Suppressor macrophage treated with lipopolysaccharide for 1 hour (primary cell): ENCODE results near the gene WFIKKN2.
A peak's percentile ranks its signal among the peaks of the same experiment; 100 is the strongest.

Experiments used
- DNase-seq, 3 donors: peaks; one replicate each; pipeline ENCODE4 v3.0.0-alpha.2; 2020 to 2022

The WFIKKN2 gene

DNA sequence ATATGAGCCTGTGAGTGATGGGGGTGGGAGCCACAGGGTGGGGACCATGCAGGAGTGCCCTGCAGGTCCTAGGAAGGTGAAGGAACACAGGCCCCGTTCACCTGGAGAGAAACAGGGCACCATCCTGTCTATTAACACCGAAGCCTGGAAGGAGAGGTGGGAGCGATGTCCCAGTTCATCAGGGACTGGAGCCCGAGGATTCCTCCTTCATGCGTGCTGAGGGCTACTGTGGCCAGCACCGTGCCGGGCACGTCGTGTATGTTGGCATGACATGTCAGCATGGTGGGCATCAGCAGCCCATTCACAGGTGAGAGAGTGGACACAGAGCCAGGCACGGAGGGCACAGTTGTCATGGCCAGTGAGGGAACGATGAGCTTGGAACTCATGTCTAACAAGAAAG, 1.4 kb downstream of the WFIKKN2 start:
- no peak for DNase-seq

- DNase-seq, result no peak
These were observed 2.0 kb downstream of the WFIKKN2 start for GRCh38 chr17:50837286-50837979.

- no peak for DNase-seq
These were observed 2.9 kb downstream of the WFIKKN2 start for GRCh38 chr17:50837980-50838954.

DNA sequence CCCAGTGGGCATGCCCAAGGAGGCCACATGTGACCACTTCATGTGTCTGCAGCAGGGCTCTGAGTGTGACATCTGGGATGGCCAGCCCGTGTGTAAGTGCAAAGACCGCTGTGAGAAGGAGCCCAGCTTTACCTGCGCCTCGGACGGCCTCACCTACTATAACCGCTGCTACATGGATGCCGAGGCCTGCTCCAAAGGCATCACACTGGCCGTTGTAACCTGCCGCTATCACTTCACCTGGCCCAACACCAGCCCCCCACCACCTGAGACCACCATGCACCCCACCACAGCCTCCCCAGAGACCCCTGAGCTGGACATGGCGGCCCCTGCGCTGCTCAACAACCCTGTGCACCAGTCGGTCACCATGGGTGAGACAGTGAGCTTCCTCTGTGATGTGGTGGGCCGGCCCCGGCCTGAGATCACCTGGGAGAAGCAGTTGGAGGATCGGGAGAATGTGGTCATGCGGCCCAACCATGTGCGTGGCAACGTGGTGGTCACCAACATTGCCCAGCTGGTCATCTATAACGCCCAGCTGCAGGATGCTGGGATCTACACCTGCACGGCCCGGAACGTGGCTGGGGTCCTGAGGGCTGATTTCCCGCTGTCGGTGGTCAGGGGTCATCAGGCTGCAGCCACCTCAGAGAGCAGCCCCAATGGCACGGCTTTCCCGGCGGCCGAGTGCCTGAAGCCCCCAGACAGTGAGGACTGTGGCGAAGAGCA, 4.4 kb downstream of the WFIKKN2 start:
- DNase-seq, result no peak

DNA sequence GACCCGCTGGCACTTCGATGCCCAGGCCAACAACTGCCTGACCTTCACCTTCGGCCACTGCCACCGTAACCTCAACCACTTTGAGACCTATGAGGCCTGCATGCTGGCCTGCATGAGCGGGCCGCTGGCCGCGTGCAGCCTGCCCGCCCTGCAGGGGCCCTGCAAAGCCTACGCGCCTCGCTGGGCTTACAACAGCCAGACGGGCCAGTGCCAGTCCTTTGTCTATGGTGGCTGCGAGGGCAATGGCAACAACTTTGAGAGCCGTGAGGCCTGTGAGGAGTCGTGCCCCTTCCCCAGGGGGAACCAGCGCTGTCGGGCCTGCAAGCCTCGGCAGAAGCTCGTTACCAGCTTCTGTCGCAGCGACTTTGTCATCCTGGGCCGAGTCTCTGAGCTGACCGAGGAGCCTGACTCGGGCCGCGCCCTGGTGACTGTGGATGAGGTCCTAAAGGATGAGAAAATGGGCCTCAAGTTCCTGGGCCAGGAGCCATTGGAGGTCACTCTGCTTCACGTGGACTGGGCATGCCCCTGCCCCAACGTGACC, 5.0 kb downstream of the WFIKKN2 start:
- no peak for DNase-seq

DNA sequence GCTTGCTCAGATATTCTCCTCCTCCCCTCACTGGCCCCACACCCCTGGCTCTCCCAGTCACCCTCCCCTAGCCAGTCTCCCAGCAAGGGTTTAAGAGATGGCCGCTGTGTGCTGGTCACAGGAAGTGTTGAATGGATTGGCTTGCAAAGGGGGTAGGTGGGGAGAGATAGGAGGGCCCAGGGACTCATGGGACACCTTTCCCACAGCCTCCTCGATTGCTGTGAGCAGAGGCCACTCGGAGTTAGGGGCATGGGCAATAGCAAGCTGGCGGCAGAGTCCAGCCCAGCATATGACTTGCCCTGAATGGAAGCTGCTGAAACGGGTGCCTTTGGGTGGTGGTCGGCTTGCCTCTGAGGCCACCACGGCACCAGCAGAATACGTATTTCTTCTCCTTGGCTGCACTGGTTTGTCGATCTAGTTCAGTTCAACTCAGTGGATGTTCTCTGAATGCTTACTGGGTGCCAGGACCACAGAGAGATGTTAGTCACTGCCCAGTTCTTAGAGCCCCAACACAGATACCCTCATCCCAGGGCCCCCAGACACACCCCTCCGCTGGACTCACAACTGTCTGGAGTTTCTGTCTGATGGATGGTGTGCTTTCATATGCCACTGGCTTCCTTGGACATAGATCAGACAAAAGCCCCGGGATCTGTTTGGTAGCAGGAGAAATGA, 6.0 kb downstream of the WFIKKN2 start:
- no peak for DNase-seq

- peak; percentile 73 to 84 (median 80) for DNase-seq
These were observed 6.6 kb downstream of the WFIKKN2 start for GRCh38 chr17:50841949-50842354.

DNA sequence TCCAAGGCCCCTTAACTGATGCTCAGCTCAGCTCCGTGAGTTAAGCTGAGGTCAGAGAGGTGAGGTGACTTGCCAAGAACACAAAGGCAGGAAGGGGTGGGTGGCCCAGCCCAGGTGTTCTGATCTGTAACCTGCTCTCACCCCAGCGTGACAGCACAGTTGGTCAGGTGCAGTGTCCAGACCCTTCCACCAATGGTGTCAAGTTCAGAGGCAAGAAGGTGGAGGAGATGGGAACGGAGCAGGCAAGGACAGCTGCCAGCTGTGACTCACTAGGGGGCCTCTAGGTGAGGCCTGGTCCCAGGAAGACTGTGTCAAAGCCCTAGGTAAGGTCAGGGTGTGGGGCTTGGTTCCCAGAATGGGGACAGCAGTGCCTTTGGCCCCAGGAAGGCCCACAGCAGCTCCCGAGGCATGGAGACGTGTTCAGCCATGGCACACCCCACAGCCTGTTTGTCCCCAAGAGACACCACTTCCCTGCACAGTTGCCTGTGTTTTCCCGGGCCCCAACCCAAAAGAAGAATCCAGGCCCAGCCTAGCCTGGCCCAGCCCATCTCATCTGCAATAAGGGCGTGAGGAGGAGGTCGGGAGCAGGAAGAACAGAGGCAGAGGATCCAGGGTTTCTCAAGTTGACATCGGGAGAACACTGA, 7.2 kb downstream of the WFIKKN2 start:
- DNase-seq, result no peak

- no peak for DNase-seq
These were observed 7.9 kb downstream of the WFIKKN2 start for GRCh38 chr17:50843150-50843905.

DNA sequence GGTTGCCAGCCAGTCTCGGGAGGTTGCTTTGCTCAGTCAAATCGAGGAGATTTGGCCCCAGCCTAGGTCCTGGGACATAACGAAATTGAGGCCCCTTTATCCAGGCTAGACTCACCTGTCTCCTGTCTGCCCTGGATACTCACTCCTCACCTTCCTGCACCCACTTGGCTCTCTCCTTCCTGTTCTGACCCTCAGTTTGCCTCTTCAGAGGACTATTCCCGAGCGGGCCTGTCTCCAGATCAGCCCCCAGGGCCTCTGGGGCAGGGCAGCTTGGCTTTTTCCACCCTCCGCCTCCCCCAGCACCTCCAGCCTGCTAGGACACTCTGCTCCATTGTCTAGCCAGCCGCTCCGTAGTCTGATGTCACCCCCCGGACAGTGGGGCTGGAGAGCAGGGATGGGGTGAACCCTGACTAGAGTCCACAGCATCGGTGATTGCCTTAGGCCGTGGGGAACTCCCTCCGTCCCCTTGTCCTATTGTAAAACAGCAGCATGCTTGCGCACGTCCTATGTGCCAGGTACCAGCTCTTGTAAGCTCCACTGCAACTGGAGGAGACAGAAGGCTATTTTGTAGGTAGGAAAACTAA, 8.8 kb downstream of the WFIKKN2 start:
- no peak for DNase-seq

GRCh38 chr17:50845240-50846147, 10.1 kb downstream of the WFIKKN2 start:
- no peak for DNase-seq

DNA sequence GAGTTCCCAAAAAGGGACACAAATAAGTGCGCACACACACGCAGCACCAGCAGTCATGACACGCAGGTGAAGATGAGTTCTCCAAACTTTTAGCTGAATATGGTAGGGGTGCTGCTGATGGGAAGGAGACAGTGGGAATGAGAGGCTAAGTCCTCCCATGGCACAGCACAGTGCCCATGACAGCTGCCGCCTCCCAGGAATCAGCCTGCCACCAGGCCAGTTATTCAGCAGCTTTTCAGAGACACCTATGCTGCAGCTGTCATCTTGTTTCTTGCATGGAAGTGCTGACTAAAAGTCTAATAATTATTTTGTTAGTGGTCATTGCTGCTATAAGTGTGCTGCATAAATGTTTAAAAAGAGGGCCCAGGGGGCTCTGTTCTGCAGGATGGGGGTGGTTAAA, 12.2 kb downstream of the WFIKKN2 start:
- DNase-seq, result no peak

- DNase-seq, result no peak
These were observed 12.7 kb downstream of the WFIKKN2 start for GRCh38 chr17:50848039-50848438.

DNA sequence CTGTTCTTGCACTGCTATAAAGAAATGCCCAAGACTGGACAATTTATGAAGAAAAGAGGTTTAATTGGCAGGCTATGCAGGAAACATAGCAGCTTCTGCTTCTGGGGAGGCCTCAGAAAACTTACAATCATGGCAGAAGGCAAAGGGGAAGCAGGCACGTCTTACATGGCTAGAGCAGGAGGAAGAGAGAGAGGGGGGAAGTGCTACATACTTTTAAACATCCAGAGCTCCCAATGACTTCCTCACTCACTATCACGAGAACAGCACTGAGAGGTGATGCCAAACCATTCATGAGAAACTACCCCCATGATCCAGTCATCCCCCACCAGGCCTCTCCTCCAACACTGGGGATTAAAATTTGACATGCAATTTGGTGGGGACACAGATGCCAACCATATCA, 13.3 kb downstream of the WFIKKN2 start:
- DNase-seq, result peak; percentile 32 to 66 (median 50)

- no peak for DNase-seq
These were observed 15.3 kb downstream of the WFIKKN2 start for GRCh38 chr17:50850640-50851039.

DNA sequence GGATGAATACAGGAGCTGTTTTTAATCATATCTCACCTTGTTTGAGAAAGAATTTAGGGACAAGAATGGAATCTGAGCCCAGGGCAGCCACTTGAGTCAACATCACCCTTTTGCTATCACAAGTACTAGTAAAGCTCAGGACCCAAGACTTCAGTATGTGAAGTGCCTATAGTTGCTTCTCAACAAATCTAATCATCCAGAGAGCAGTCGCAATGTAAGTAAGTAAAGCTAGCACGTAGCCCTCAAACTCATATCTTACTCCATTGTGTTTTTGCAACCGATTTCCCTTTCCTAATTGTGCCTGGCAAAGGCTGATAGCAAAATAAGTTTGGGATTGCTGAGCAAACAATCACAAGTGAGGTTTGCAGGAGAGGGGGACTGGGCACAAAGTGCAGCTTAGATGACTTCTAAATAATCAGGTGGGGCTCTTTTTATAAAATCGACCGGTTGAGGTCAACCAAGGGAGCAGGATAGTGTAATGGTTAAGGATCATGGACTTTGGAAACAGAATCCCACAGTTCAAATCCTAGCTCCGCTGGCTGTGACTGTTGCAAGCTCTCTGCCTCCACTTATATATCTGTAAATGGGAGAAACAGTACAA, 17.7 kb downstream of the WFIKKN2 start:
- DNase-seq, result no peak

DNA sequence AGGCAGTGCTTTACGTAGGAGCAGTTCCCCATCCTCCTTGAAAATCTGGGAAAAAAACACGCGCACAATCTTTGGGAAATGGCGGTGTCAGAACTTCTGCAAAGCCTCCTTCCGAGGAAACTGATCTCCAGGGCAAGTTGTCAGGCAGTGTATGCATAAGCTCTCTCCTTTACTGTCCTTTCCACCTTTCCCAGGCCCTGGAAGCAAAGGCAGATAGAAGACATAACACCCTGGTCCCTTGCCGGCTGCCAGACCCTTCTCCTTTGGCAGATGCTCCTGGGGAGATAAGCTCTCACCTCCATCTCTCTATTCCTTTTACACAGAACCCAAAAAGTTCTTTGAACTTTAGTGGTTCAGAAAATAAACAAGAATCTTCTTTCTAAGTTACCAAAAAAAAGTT, 18.4 kb downstream of the WFIKKN2 start:
- no peak for DNase-seq

DNA sequence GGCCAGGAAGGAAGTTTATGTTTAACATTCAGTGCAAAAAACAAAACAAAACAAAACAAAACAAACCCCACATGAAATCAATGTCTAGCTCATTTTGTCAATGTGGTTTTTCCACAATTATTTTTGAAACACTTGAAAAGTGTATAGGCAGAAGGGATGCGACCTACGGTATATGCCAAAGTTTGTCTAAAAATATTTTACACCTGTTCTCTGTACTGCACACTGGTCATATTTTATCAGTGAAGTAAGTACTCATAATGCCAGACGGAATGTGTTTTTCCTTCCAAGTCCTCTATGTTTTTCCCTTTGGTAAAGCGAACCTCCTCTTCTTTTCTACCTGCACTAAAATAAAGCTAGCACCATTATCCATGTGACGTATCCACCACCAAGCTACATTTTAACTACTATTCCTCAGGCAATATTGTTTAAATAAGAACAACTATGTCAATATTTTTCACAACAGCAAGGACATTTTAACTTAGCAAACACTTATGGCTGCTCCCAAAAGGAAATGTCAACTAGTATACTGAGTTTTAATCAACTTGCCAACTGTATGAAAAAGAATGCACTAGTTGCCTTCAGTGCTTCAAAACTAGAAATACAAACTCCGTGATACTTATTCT, 20.4 kb downstream of the WFIKKN2 start:
- DNase-seq, result no peak

- no peak for DNase-seq
These were observed 21.0 kb downstream of the WFIKKN2 start for GRCh38 chr17:50856431-50856830.
